IMR-90 (cell line): ENCODE results near the gene PPP1R8.

Experiments
- CEBPB ChIP-seq: IDR thresholded peaks from 2 replicates; pipeline ENCODE4 v1.6.1; 2012; ENCODE audit warnings: low read depth, low read length, improper control_type of control experiment
- CHD1 ChIP-seq: IDR thresholded peaks from 2 replicates; pipeline ENCODE4 v1.6.1; 2012; ENCODE audit warnings: low read depth, low read length, improper control_type of control experiment
- CTCF ChIP-seq: conservative IDR thresholded peaks from 2 replicates; pipeline ENCODE4 v1.5.1; 2012; ENCODE audit warnings: mild to moderate bottlenecking, low read depth, low read length, improper control_type of control experiment
- MAZ ChIP-seq: IDR thresholded peaks from 2 replicates; pipeline ENCODE4 v1.6.1; 2012; ENCODE audit warnings: low read depth, mild to moderate bottlenecking, low read length, improper control_type of control experiment, moderate library complexity, borderline replicate concordance
- NFE2L2 ChIP-seq: fragments of 150-350 bp; IDR thresholded peaks from 2 replicates; pipeline ENCODE4 v1.6.1; 2016; ENCODE audit warnings: low read depth, mild to moderate bottlenecking, low read length
- POLR2A ChIP-seq: IDR thresholded peaks from 2 replicates; pipeline ENCODE4 v1.6.1; 2012; ENCODE audit warnings: mild to moderate bottlenecking, low read depth, low read length
- RFX5 ChIP-seq: IDR thresholded peaks from 2 replicates; pipeline ENCODE4 v1.8.0; 2012; ENCODE audit warnings: low read depth, mild to moderate bottlenecking, low read length, moderate library complexity
- USF2 ChIP-seq: fragments of 150-350 bp; IDR thresholded peaks from 2 replicates; pipeline ENCODE4 v1.6.1; 2017; ENCODE audit warnings: mild to moderate bottlenecking, antibody characterized with exemption, low read length, low read depth
- TF ChIP-seq, protein P1 (sequence below): fragments of 150-350 bp; IDR thresholded peaks from 2 replicates; pipeline ENCODE4 v1.6.1; 2016; ENCODE audit warnings: low read depth, mild to moderate bottlenecking, low read length, moderate library complexity, borderline replicate concordance

DNA sequence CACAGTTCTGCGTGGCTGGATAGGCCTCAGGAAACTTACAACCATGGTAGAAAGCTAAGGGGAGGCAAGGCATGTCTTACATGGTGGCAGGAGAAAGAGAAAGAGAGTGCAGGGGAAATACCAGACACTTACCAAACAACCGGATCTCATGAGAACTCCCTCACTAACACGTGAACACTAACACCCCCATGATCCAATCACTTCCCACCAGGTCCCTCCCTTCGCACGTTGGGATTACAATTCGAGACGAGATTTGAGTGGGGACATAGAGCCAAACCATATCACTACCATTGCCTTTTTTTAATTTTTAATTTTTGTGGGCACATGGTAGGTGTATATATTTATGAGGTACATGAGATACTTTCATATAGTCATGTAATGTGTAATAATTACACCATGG, 23.8 kb upstream of the PPP1R8 start:
- TF ChIP-seq, protein P1, sequence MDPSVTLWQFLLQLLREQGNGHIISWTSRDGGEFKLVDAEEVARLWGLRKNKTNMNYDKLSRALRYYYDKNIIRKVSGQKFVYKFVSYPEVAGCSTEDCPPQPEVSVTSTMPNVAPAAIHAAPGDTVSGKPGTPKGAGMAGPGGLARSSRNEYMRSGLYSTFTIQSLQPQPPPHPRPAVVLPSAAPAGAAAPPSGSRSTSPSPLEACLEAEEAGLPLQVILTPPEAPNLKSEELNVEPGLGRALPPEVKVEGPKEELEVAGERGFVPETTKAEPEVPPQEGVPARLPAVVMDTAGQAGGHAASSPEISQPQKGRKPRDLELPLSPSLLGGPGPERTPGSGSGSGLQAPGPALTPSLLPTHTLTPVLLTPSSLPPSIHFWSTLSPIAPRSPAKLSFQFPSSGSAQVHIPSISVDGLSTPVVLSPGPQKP: no peak
- TF ChIP-seq CEBPB (no peak), MAZ (no peak), CTCF (no peak), RFX5 (no peak), NFE2L2 (no peak), POLR2A (no peak), USF2 (no peak), CHD1 (no peak)
